Smooth muscle cell of bladder (primary cell): ENCODE measurements around the gene DNAH1. TPM values are rescaled to one million over a fixed set of nuclear protein-coding genes. Genes with fewer than 3 reads are reported as not detected.

Experiments
- total RNA-seq: library from RNA; depleted of rRNA; stranded (reverse); fragments of >200 nt; gene quantifications from 2 replicates; pipeline ENCODE4 v1.2.3, GENCODE V29; 2014

The DNAH1 gene
- total RNA-seq = 1.7 and 2.6 TPM in 2 replicates

GRCh38 chr3:52315977-52316764, at the start of gene DNAH1:
Gene DNAH1, plus strand, starts transcription at chr3:52316319. Its CDS starts 6,124 bp downstream, at chr3:52322443.

GRCh38 chr3:52278510-52279069, 37.5 kb upstream of the DNAH1 start, which contains the start of gene WDR82:
Gene WDR82, minus strand, starts transcription at chr3:52278649. Its CDS starts 288 bp downstream, at chr3:52278361.

GRCh38 chr3:52444860-52445793, 129.0 kb downstream of the DNAH1 start, which contains the start of gene SEMA3G:
Gene SEMA3G, minus strand, starts transcription at chr3:52445103. Its CDS starts 76 bp downstream, at chr3:52445027.

Other genes with a start within 250 kb of the DNAH1 start
- 3.8 and 4.6 TPM in 2 replicates for gene POC1A, start 161.9 kb upstream of the DNAH1 start, total RNA-seq
- gene ALAS1, start 118.2 kb upstream of the DNAH1 start, total RNA-seq = 38.2 and 44.9 TPM in 2 replicates
- under 0.01 TPM in 1 of 2 replicates, not detected in the other for gene TLR9, start 90.7 kb upstream of the DNAH1 start, total RNA-seq
- 62.7 and 92.0 TPM in 2 replicates for gene TWF2, start 77.2 kb upstream of the DNAH1 start, total RNA-seq
- gene PPM1M, start 70.6 kb upstream of the DNAH1 start, total RNA-seq = 21.0 and 26.8 TPM in 2 replicates
- 53.8 and 66.6 TPM in 2 replicates for gene WDR82, start 37.7 kb upstream of the DNAH1 start, total RNA-seq
- gene GLYCTK, start 28.5 kb upstream of the DNAH1 start, total RNA-seq = 4.3 and 9.4 TPM in 2 replicates
- 54.3 and 66.2 TPM in 2 replicates for gene BAP1, start 93.7 kb downstream of the DNAH1 start, total RNA-seq
- gene PHF7, start 94.3 kb downstream of the DNAH1 start, total RNA-seq = 3.0 and 3.6 TPM in 2 replicates
- gene SEMA3G, start 128.8 kb downstream of the DNAH1 start, total RNA-seq = under 0.01 TPM in 2 replicates
- 1.00 and 1.8 TPM in 2 replicates for gene TNNC1, start 137.7 kb downstream of the DNAH1 start, total RNA-seq
- 53.8 and 76.9 TPM in 2 replicates for gene NISCH, start 139.3 kb downstream of the DNAH1 start, total RNA-seq
- gene STAB1, start 179.0 kb downstream of the DNAH1 start, total RNA-seq = 0.57 and 4.5 TPM in 2 replicates
- gene NT5DC2, start 217.5 kb downstream of the DNAH1 start, total RNA-seq = 25.6 and 30.9 TPM in 2 replicates
- gene UQCC5, start 220.3 kb downstream of the DNAH1 start, total RNA-seq = 5.4 and 11.8 TPM in 2 replicates